ENCODE results near the gene NOL7. TPM values are rescaled to one million over a fixed set of nuclear protein-coding genes. Genes with fewer than 3 reads are reported as not detected.

The NOL7 gene
- 70.2 TPM for polyA plus RNA-seq (2012; ENCODE audit: missing spikeins)

DNA sequence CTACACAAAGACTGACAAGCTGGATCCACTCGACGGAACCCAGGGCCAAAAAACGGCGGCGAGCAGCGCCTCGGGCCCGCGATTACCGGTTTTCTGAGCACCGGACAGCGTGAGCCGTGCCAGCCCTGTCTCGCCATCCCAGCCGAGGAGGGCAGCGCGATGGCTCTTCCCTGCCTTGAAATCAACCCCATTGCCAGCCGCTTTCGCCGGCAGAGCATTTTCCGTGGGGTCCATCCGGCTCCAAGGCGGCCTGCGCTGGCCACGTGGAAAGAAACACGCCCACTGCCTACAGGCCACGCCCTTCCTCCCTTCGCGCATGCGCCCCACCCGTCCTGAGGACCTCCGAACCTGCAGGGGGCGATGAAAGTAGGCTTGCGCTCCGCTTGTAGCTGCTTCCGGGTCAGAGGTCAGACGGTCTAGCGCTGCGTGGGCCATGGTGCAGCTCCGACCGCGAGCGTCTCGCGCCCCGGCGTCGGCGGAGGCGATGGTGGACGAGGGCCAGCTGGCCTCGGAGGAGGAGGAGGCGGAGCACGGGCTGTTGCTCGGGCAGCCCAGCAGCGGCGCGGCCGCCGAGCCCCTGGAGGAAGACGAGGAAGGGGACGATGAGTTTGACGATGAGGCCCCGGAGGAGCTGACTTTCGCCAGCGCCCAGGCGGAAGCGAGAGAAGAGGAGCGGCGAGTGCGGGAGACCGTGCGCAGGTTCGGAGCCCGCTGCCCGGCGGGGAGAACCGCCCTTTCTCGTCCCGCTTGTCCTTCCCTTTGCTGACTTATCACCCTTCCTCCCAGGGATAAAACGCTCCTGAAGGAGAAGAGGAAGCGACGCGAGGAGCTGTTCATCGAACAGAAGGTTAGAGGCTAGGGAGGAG is at the start of gene NOL7:
Gene NOL7 (plus strand): TSS at position 410 of the 866 bp plus-strand sequence. CDS start 24 bp downstream, at position 434.
- peak; percentile 95 for FAIRE-seq
- peak; percentile 89 for DNase-seq (ENCODE audit: insufficient read length)
- peak; percentile 98 for TF ChIP-seq TAF1 (IDR thresholded peaks at IDR 0.05; ENCODE audit: borderline replicate concordance, low read depth, low read length)
- TF ChIP-seq POLR2A (IDR thresholded peaks at IDR 0.05; ENCODE audit: low read depth, low read length), result peak; percentile 93
- TF ChIP-seq POLR2AphosphoS5 (IDR thresholded peaks at IDR 0.05; ENCODE audit: low read depth, low read length), result peak; percentile 94

DNA sequence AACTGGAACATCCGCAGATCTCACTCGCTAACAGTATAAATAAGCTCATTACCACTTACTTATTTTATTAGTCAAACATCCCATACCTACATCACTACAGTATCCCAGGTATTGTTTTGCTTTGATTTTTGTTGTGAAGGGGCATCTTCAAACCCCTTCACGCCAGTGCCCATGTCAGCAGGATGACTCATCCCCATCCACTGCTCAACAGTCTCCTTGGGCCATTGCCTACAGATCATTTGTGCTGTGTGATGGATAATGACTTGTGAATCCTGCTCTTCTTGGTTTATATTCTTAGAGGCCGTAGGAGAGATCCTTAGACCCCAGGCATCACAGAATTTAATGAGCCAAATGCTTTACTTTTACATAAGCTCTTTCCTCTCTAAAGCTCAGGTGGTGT is 49.2 kb upstream of the NOL7 start:
- TF ChIP-seq POLR2A (IDR thresholded peaks at IDR 0.05; ENCODE audit: low read depth, low read length), result no peak
- TF ChIP-seq TAF1 (IDR thresholded peaks at IDR 0.05; ENCODE audit: borderline replicate concordance, low read depth, low read length), result no peak
- no peak for TF ChIP-seq POLR2AphosphoS5 (IDR thresholded peaks at IDR 0.05; ENCODE audit: low read depth, low read length)
- DNase-seq (ENCODE audit: insufficient read length) (no peak), FAIRE-seq (no peak)

DNA sequence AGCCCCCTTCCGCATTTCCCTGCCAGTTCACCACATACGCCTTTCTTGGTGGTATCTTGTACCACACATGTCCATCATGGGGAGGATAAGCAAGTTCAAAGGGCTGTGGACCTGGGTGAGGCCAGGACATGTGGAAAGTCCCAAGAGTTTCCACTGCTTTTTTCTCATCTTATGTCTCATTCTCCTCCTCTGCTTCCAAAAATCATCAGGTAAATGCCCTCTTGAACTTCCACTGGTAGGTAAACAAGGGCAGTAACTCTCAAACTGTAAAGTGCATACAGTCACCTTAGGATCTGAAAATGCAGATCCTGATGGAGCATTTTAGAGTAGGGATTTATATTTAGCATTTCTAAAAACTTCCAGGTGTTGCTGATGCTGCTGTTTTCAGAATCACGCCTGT is 48.6 kb upstream of the NOL7 start:
- DNase-seq (ENCODE audit: insufficient read length), result no peak
- TF ChIP-seq TAF1 (IDR thresholded peaks at IDR 0.05; ENCODE audit: borderline replicate concordance, low read depth, low read length) (no peak), POLR2A (IDR thresholded peaks at IDR 0.05; ENCODE audit: low read depth, low read length) (no peak), POLR2AphosphoS5 (IDR thresholded peaks at IDR 0.05; ENCODE audit: low read depth, low read length) (no peak)
- FAIRE-seq, result no peak

DNA sequence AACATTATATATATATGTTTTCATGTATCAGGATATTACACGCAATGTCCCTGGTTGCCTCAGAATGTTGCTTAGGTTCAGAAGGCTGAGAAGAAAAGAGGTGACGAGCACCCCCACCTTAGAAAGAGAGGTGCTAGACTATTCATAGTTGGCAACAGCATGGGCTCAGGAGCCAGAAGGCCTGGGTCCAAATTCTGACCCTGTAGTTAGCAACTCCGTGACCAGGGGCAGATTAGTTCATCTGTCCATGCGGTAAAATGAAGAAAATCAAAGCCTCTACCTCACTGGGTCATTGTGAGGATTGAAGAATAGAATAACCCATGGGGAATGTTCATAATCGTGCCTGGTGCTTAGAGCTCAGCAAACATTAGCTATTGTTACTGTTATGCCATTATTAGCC is 46.2 kb upstream of the NOL7 start:
- TF ChIP-seq POLR2A (IDR thresholded peaks at IDR 0.05; ENCODE audit: low read depth, low read length), result no peak
- no peak for TF ChIP-seq TAF1 (IDR thresholded peaks at IDR 0.05; ENCODE audit: borderline replicate concordance, low read depth, low read length)
- no peak for TF ChIP-seq POLR2AphosphoS5 (IDR thresholded peaks at IDR 0.05; ENCODE audit: low read depth, low read length)
- FAIRE-seq, result no peak

DNA sequence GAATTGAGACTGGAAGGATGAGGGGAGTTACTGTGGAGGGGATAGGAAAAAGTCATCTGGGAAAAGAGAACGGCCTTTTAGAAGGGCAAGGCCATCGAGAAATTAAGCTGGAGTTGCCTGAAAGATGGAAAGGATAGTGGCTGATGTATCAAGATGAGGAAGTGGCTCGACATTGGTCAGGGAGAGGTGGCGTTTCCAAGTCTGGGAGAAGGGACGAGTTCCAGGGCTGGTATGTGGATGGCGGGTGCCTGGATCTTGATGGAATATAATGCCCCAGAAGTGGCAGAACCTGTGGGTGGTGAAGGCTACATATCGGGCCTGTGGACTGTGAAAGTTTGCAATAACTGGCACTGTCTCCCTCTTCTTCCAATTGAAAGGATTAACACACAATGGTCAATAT is 42.9 kb upstream of the NOL7 start:
- no peak for DNase-seq (ENCODE audit: insufficient read length)
- TF ChIP-seq POLR2A (IDR thresholded peaks at IDR 0.05; ENCODE audit: low read depth, low read length), result no peak
- TF ChIP-seq POLR2AphosphoS5 (IDR thresholded peaks at IDR 0.05; ENCODE audit: low read depth, low read length), result no peak
- FAIRE-seq, result no peak

More for the DNA sequence above, 46.2 kb upstream of the NOL7 start:
- no peak for DNase-seq (ENCODE audit: insufficient read length)

DNA sequence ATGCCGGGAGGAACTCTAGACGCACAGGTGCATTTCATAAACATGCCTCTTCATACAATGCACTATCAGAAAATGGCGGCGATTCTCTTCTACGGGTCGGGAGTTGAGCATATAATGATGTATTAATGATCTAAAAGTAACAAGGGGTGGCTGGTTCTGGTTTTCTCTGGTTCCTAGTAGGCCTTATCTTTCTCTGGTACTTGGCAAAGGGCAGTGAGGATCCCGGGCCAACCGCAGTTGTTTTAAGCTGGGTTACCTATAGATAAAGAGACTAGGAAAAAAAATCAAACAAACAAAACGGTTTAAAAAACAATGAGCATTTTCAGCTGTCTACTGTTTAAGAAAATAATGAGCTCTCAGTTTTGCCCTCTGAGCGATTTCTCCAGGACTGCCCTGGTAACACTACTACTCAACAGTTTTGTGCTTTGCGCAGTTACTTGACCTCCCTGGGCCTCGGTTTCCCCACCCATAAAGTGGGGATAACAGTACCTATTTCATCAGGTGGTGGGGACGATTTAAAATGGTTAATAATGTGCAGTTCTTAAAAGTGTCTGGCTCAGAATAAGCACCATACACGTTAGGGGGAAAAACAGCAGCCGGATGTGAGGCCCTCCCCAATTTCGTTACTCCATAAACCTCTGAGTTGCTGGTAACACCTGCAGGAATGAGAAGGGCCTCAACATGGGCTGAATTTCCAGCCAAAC is 42.0 kb upstream of the NOL7 start:
- FAIRE-seq, result no peak
- DNase-seq (ENCODE audit: insufficient read length), result no peak
- no peak for TF ChIP-seq POLR2AphosphoS5 (IDR thresholded peaks at IDR 0.05; ENCODE audit: low read depth, low read length)
- no peak for TF ChIP-seq POLR2A (IDR thresholded peaks at IDR 0.05; ENCODE audit: low read depth, low read length)
- TF ChIP-seq TAF1 (IDR thresholded peaks at IDR 0.05; ENCODE audit: borderline replicate concordance, low read depth, low read length), result no peak

DNA sequence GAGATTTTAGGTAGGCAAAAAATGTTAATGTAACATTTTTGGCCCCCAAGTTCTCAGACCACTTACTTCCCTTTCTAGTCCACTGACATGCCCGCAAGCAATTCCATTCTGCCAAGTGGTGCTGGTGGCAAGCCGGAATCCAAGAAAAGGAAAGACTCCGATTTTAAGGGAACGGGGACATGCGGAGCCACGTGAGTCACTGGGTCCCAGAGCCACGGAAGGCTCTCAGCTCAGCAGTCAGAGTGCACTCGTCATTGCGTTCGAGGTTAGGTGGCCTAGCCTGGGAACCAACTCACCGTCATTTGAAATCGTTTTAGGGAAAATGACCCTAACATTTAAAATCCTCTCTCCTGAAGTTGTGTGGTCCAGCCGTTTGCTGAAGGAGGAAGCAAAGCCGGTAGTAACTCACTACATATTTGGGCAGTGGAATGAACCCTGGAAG is 41.4 kb upstream of the NOL7 start:
- no peak for TF ChIP-seq POLR2AphosphoS5 (IDR thresholded peaks at IDR 0.05; ENCODE audit: low read depth, low read length)
- TF ChIP-seq POLR2A (IDR thresholded peaks at IDR 0.05; ENCODE audit: low read depth, low read length), result no peak
- no peak for TF ChIP-seq TAF1 (IDR thresholded peaks at IDR 0.05; ENCODE audit: borderline replicate concordance, low read depth, low read length)
- no peak for DNase-seq (ENCODE audit: insufficient read length)
- peak; percentile 57 for FAIRE-seq

DNA sequence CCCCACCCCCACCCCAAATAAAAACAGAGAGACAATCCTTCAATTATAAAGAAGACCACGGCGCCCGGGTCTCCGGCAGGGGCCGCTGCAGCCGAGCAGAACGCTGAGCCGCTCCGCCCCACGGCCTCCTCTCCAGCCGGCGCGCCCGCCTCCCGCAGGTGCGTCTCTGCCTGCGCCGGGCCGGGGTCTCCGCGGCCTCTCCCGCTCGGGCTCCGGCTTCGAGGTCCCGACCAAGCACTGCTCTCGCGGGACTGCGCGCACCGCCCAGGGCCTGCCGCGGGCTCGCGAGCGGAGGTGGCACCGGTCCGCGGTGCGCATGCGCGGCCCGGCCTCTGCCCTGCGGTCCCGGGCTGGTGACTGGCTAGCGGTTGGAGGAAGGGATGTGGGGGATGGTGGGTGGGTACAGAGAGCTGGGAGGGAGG is 41.0 kb upstream of the NOL7 start:
- DNase-seq (ENCODE audit: insufficient read length) (peak; percentile 90), FAIRE-seq (peak; percentile 99)

DNA sequence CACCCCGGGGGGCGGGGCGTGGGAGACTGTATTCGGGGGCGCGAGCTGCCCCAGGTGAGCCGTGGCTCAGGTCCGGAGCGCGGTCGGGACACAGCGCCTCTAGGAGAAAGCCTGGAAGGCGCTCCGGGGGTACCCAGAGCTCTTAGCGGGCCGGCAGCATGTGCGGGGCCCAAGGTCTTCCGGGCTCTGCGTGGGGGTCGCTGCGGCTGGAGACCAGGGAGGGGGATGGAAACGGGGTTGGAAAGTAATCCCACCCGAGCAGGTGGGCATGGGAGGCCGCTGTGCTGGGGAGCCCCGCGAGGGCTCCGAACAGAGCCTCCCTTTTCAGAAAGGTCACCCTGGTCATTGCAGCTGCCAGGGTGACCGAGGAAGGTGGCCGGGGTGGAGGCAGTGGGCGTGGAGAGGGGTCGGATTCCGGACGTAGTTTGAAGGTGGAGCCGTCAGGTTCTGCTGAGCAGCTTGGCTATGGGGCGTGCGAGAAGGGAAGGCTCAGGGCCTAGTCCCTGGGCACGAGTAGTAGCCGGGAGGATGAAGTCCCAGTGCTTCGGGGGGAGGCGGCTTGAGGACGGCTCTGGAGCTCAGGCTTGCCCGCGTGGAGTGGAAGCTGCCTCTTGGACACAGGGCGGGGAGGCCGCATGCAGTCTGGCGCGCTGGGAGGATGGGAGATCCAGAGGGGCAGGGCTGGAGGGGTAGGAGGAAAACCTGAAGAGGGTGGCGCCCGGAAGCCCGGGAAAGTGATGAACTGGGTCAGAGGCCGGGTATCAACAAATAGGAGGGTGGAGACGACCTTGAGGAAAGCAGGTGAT is 40.4 kb upstream of the NOL7 start, which contains the start of gene SIRT5:
Gene SIRT5 (plus strand): TSS at position 31 of the 806 bp plus-strand sequence. CDS start 9,510 bp downstream, outside the sequence.
- TF ChIP-seq POLR2AphosphoS5 (IDR thresholded peaks at IDR 0.05; ENCODE audit: low read depth, low read length), result peak; percentile 60
- TF ChIP-seq TAF1 (IDR thresholded peaks at IDR 0.05; ENCODE audit: borderline replicate concordance, low read depth, low read length), result peak; percentile 25
- peak; percentile 59; the same call in 1 of the 2 replicates for TF ChIP-seq POLR2A (IDR thresholded peaks at IDR 0.05; ENCODE audit: low read depth, low read length)
- DNase-seq (ENCODE audit: insufficient read length) (peak; percentile 58), FAIRE-seq (no peak)

More for the DNA sequence above, 41.0 kb upstream of the NOL7 start:
- TF ChIP-seq POLR2AphosphoS5 (IDR thresholded peaks at IDR 0.05; ENCODE audit: low read depth, low read length) (no peak), TAF1 (IDR thresholded peaks at IDR 0.05; ENCODE audit: borderline replicate concordance, low read depth, low read length) (0 out of 2 replicates have a peak, but pooled peaks have one; percentile 6), POLR2A (IDR thresholded peaks at IDR 0.05; ENCODE audit: low read depth, low read length) (peak; percentile 62)

DNA sequence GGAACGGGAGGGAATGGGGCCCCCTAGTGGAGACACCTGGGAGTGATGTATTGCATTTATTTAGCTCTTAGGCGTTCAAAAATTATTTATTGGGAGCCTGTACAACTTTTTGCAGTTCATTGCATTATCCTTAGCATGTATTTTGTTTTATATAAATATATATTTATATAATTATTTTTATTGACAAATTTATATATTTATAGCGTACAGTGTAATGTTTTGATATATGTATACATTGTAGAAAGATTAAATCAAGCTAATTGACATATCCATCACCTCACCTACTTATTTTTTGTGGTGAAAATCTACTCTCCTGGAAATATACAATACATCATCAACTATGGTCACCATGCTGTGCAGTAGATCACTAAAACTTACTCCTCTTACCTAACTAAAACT is 39.8 kb upstream of the NOL7 start:
- FAIRE-seq (no peak), DNase-seq (ENCODE audit: insufficient read length) (no peak)
- no peak for TF ChIP-seq TAF1 (IDR thresholded peaks at IDR 0.05; ENCODE audit: borderline replicate concordance, low read depth, low read length)
- TF ChIP-seq POLR2A (IDR thresholded peaks at IDR 0.05; ENCODE audit: low read depth, low read length), result no peak
- TF ChIP-seq POLR2AphosphoS5 (IDR thresholded peaks at IDR 0.05; ENCODE audit: low read depth, low read length), result no peak

DNA sequence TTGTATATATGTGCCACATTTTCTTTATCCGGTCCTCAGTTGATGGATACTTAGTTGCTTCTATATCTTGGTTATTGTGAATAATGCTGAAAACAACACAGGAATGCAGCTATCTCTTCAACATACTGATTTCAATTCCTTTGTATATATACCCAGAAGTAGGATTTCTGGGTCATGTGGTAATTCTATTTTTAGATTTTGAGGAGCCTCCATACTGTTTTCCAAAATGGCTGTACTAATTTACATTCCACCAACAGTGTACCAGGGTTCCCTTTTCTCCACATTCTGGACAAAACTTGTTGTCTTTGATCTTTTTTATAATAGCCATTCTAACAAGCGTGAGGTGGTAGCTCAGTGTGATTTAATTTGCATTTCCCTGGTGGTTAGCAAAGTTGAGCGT is 39.1 kb upstream of the NOL7 start:
- no peak for TF ChIP-seq POLR2AphosphoS5 (IDR thresholded peaks at IDR 0.05; ENCODE audit: low read depth, low read length)
- no peak for FAIRE-seq
- no peak for DNase-seq (ENCODE audit: insufficient read length)

All from GM12892 (cell line).